ENCODE measurements around the gene PITPNM3.

GRCh38 chr17:6452471-6453266 is 103.7 kb downstream of the PITPNM3 start:
- no peak for TF ChIP-seq RFX3 (CRISPR knock-in tag; IDR thresholded peaks at IDR 0.05)
- TF ChIP-seq ATF6 (CRISPR knock-in tag; conservative IDR thresholded peaks at IDR 0.05): no peak
- TF ChIP-seq TP53 (CRISPR knock-in tag; conservative IDR thresholded peaks at IDR 0.05): no peak

Measured in HepG2 (cell line).